Ectodermal cell (in vitro differentiated cells): Measurements from ENCODE around the gene ETV3.
"Not testable (repeated sequence)": the region's sequence is repeated elsewhere in the genome, so short reads cannot be mapped to it uniquely, and the experiment has no call there.

Experiments used
- H3K27ac ChIP-seq: 2 replicates; pipeline ENCODE4 v1.7.0; 2013; ENCODE audit warnings: mild to moderate bottlenecking, low read depth, low read length; ENCODE audit not compliant: insufficient read depth, poor library complexity, severe bottlenecking
- H3K27me3 ChIP-seq: 2 replicates; pipeline ENCODE4 v1.7.0; 2013; ENCODE audit warnings: mild to moderate bottlenecking, low read length; ENCODE audit not compliant: insufficient read depth, control insufficient read depth, poor library complexity, severe bottlenecking
- H3K36me3 ChIP-seq: one replicate; pipeline ENCODE4 v1.7.0; 2013; ENCODE audit warnings: low read length; ENCODE audit not compliant: control insufficient read depth, insufficient read depth
- H3K4me1 ChIP-seq: one replicate; pipeline ENCODE4 v1.7.0; 2013; ENCODE audit warnings: low read length; ENCODE audit not compliant: control insufficient read depth, insufficient read depth
- H3K4me3 ChIP-seq: 2 replicates; pipeline ENCODE4 v1.7.0; 2013; ENCODE audit warnings: low read depth, low read length, control low read depth; ENCODE audit not compliant: insufficient read depth
- H3K9me3 ChIP-seq: 2 replicates; pipeline ENCODE4 v1.7.0; 2013; ENCODE audit warnings: mild to moderate bottlenecking, low read length, moderate library complexity; ENCODE audit not compliant: control insufficient read depth
- WGBS, 2 experiments: methylation state at CpG; one replicate each; pipeline ENCODE4 v1.1.7; 2013; ENCODE audit warnings: missing lambda C conversion rate in 2 of 2; 5-methylcytosine and 5-hydroxymethylcytosine counted together

Gene ETV3

DNA sequence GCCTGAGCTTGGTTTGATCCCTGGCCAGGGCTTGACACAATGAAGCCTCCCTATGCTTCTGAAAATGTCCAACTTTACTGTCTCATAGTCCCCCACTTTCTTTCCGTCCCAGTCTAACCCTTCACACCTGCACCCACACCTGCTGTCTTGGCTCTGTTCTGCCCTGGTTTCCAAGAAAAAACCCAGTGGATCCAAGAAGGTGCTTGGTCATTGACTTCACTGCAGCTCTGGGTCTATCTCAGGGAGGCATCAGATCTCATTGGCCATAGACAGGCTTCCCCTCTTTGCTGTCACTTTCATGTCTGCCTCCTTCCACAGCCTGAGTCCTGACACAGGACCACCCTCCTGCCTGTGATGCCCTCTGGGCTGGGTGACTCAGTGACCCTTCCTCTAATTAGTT is 37.8 kb upstream of the ETV3 start:
- WGBS, 2 experiments, result 88 to 90% methylated on average over 1 of the region's 1 CpG
- H3K36me3 ChIP-seq, result no peaks in the 10 kb centered on the region

GRCh38 chr1:157173900-157174410 is 35.8 kb upstream of the ETV3 start:
- no peaks in the 10 kb centered on the region for H3K27me3 ChIP-seq
- no peaks in the 10 kb centered on the region for H3K4me1 ChIP-seq
- no peaks in the 10 kb centered on the region for H3K36me3 ChIP-seq
- no peaks in the 10 kb centered on the region for H3K9me3 ChIP-seq
- H3K4me3 ChIP-seq, result no peak overlapping the region
- H3K27ac ChIP-seq, result no peak overlapping the region
- WGBS, 2 experiments, result 91 to 94% methylated on average over 8 of the region's 8 CpGs

More for the DNA sequence above, 37.8 kb upstream of the ETV3 start:
- H3K27ac ChIP-seq, result no peak overlapping the region
- no peak overlapping the region for H3K4me3 ChIP-seq
- H3K4me1 ChIP-seq, result no peaks in the 10 kb centered on the region
- no peaks in the 10 kb centered on the region for H3K27me3 ChIP-seq
- no peaks in the 10 kb centered on the region for H3K9me3 ChIP-seq

GRCh38 chr1:157173241-157173640 is 35.0 kb upstream of the ETV3 start:
- H3K36me3 ChIP-seq, H3K27ac ChIP-seq, H3K4me1 ChIP-seq, H3K27me3 ChIP-seq, H3K9me3 ChIP-seq, H3K4me3 ChIP-seq: not testable (repeated sequence)
- 86 to 91% methylated on average over 2 of the region's 2 CpGs for WGBS, 2 experiments

DNA sequence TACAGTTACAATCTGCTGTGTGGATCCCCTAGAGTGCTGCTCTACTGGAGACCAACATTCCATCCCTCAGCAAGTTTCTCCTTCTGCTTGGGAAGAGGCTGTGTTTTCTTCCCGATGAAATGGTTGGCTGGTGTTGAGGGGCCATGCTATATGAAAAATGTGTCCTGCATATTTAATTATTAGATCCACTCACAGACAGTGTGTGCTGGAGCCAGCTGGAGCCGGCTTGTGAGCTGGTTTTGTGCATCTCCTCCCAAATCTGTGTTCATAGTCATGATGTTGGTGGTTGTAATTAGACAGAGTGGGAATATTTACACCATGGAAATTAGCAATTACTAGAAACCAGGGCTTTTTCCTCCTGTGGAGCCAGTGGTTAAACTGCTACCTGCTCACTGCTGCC is 34.4 kb upstream of the ETV3 start:
- H3K27ac ChIP-seq, H3K36me3 ChIP-seq, H3K4me1 ChIP-seq, H3K27me3 ChIP-seq, H3K4me3 ChIP-seq, H3K9me3 ChIP-seq: not testable (repeated sequence)
- WGBS, 2 experiments, result 94% methylated on average over 1 of the region's 2 CpGs; no CpG with 5 or more reads in 1 of the 2 experiments

DNA sequence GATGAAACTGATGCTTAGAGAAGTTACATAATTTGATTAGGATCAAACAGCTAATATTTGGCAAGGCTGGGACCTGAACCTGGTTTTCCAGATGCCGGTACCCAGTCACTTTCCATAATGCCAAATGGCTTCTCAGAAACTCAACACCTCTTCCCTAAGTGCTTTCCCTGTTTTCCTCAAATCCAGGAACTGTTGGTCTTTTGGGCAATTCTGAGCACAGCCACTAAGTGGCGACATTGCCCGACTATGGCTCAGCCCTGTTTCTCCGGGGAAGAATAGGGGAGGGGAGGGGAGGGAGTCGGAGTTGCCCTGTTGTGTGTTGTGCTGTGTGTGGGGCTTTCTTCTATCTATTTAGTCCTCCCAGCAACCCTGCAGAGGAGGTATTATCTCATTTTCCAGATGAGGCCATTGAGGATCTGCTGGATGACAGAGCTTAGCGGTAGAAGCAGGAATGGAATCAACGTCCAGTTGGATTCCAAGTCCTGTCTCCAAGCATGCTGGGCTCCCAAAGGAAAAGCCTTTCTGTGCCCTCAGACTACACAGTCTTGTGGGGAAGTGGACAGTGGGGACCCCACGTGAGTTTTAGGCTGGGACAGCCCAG is 33.8 kb upstream of the ETV3 start:
- H3K36me3 ChIP-seq, H3K9me3 ChIP-seq, H3K27ac ChIP-seq, H3K4me3 ChIP-seq, H3K27me3 ChIP-seq, H3K4me1 ChIP-seq: not testable (repeated sequence)
- WGBS, 2 experiments, result 23 to 50% methylated on average over 1 to 2 of the region's 8 CpGs

DNA sequence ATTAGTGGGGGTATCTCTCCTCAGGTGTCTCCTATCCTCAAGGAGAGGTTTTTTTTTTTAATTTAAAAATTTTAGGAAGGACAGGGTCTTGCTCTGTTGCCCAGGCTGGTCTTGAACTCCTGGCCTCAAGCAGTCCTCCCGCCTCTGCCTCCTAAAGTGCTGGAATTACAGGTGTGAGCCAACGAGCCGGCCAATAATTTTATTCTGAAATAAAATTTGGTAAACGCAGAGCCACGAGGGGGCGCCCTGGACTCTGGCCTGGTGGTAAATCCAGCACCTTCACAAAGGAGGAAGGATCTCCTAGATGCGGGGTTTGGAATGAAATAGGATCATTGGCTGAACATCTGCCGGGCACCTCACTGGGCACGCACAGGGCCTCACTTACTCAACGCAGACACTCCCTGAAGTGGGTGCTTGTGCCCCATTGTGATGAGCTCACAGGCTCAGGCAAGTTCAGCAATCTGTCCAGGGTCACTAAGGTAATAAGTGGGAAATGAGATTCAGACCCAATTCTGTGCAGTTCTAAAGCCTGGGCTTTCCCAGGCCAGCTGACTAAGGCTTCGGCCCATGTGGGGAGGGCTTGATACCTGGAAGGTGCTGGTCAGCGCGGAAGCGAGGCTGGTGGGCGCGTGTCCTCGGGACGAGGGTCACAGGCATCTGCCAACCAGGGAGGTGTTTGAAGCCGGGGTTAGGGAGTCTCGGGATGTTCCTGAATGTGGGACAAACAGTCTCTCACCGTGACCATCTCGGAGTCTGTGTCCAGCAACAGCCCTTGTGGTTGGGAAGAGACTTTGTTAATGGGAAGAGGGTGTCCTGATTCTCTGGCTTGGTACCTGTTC is 32.7 kb upstream of the ETV3 start:
- no peaks in the 10 kb centered on the region for H3K36me3 ChIP-seq
- H3K27me3 ChIP-seq, result no peaks in the 10 kb centered on the region
- H3K4me3 ChIP-seq, result no peak overlapping the region
- no peak overlapping the region for H3K27ac ChIP-seq
- WGBS, 2 experiments, result 82% methylated on average over 22 of the region's 22 CpGs
- H3K9me3 ChIP-seq, result no peaks in the 10 kb centered on the region
- H3K4me1 ChIP-seq, result no peaks in the 10 kb centered on the region

- WGBS, 2 experiments, result 96 to 98% methylated on average over 9 of the region's 9 CpGs
- no peaks in the 10 kb centered on the region for H3K36me3 ChIP-seq
- no peaks in the 10 kb centered on the region for H3K9me3 ChIP-seq
- no peaks in the 10 kb centered on the region for H3K4me1 ChIP-seq
- H3K27me3 ChIP-seq, result no peaks in the 10 kb centered on the region
- H3K4me3 ChIP-seq, result no peak overlapping the region
- H3K27ac ChIP-seq, result no peak overlapping the region
These were observed 29.8 kb upstream of the ETV3 start for GRCh38 chr1:157168015-157168414.

DNA sequence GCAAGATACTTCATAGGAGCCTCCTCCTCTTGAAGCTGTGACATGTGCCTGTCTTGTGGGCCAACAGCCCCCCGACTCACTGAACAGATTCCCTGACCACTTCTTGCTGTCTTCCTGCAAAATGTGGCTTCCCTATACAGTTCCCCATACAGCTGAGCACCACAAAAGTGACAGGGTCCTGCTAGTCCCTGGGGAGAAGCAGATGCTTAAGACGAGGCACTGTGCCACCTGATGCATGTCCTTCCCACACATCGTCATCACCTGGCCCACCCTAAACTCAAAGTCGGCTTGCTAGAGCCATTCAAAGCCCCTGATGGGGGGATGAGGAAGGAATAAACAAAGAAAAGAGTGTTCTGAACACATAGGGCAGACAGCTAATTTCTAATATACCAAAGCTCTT is 29.2 kb upstream of the ETV3 start:
- no peaks in the 10 kb centered on the region for H3K27me3 ChIP-seq
- H3K36me3 ChIP-seq, result no peaks in the 10 kb centered on the region
- H3K4me3 ChIP-seq, result no peak overlapping the region
- 84 to 89% methylated on average over 3 to 4 of the region's 4 CpGs for WGBS, 2 experiments
- no peak overlapping the region for H3K27ac ChIP-seq
- H3K4me1 ChIP-seq, result peaks cover 2% of the 10 kb centered on the region
- no peaks in the 10 kb centered on the region for H3K9me3 ChIP-seq

DNA sequence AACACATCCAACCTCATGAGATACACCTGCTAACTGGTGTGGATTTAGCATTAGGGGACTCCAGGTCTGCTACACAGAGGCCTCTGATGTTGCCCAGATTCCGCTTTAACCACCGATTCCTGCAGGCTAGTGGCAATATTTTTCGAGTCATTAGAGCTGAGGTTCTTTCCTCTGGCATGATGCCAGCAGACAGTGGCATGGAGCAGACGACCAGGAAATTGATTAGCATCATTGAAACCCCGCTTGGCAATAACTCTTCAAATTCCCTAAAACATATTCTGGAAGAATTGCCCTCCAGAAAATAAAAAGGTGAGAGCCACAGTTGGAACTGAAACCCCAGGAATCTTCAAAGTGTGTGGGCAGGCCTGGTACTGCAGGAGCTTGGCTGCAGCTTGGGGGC is 28.4 kb upstream of the ETV3 start:
- Histone ChIP-seq H3K9me3 (no peaks in the 10 kb centered on the region), H3K27ac (no peak overlapping the region), H3K4me3 (no peak overlapping the region), H3K27me3 (no peaks in the 10 kb centered on the region), H3K36me3 (no peaks in the 10 kb centered on the region), H3K4me1 (peaks cover 10% of the 10 kb centered on the region)
- 90 to 94% methylated on average over 5 of the region's 5 CpGs for WGBS, 2 experiments

DNA sequence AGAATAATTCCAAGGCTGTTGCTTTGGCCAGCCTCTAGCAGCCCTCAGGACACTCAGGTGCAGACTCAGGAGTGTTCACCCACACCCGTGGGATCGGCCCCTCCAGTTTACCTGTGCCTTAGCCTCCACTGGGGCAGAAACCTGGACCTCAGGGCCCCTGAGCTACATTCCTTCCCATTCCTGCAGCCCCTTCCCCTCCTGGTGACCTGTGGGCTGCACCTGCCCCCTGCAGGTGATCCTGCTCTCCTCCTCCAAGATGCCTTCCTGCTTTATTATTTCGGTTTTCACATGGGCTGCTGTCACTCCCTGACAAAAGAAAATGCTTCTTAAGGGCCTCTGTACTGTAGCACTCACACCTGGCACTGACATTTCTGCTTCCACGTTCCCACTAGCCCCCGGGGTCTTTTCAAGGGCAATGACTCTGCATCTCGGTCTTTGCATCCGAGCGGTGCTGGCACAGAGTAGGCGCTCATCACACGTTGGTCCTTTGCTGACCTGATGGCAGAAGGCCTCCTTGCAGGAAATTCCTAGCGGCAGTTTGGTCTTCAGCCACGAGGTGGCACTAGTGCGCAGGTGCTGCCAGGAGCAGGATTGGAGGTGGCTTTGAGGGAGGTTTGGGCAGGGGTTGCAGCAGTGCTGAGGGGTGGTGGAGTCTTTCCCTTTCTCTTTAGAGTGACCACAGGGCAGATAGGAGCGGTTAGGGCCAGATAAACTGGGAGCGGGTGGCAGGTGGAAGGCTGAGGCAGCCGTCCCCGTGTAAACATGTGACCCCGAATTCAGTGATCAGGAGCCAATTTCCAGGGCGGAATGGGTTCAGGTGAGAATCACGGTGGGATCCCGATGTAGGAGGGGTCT is 25.3 kb upstream of the ETV3 start:
- H3K27ac ChIP-seq, result no peak overlapping the region
- H3K36me3 ChIP-seq, result no peaks in the 10 kb centered on the region
- H3K27me3 ChIP-seq, result no peaks in the 10 kb centered on the region
- peaks cover 13% of the 10 kb centered on the region for H3K4me1 ChIP-seq
- H3K9me3 ChIP-seq, result no peaks in the 10 kb centered on the region
- H3K4me3 ChIP-seq, result no peak overlapping the region
- 40 to 42% methylated on average over 21 of the region's 21 CpGs for WGBS, 2 experiments
